ENCODE measurements around the gene DIO3. TPM values are rescaled to one million over a fixed set of nuclear protein-coding genes. Genes with fewer than 3 reads are reported as not detected.

Gene DIO3
- total RNA-seq = 1.1 TPM in 1 of 2 replicates, not detected in the other

DNA sequence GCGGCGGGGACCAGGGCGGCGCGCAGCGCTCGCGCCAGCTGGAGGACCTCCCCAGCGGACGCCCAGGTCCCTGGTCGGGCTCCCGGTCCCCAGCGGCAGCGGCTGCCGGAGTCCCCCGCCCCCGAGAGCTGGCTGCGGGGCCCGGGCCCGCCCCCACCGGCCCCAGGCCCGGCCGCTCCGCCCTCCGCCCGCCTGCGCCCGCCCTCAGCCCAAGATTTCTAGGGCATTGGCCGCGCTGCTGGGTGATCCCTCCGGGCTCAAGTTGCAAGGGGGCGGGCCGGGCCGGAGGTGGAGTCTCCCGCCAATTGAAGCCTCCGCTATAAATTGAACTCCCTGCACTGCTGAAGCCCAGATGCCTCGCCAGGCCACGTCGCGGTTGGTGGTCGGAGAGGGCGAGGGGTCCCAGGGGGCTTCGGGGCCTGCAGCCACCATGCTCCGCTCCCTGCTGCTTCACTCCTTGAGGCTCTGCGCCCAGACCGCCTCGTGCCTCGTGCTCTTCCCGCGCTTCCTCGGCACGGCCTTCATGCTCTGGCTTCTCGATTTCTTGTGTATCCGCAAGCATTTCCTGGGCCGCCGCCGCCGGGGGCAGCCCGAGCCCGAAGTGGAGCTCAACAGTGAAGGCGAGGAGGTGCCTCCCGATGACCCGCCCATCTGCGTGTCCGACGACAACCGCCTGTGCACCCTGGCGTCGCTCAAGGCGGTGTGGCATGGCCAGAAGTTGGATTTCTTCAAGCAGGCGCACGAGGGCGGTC, at the start of gene DIO3:
Gene DIO3 (plus strand): TSS at position 351 of the 752 bp plus-strand sequence.

Other genes starting within 250 kb of the DIO3 start
- gene PPP2R5C, start 200.2 kb downstream of the DIO3 start, total RNA-seq = 87.9 and 138 TPM in 2 replicates